ENCODE measurements around the gene CMIP.

Gene CMIP

GRCh38 chr16:81448154-81449131, 3.8 kb downstream of the CMIP start:
- no peak for DNase-seq

GRCh38 chr16:81449241-81449640, 4.6 kb downstream of the CMIP start:
- no peak for DNase-seq

GRCh38 chr16:81449899-81450608, 5.4 kb downstream of the CMIP start:
- no peak for DNase-seq

GRCh38 chr16:81450783-81451491, 6.3 kb downstream of the CMIP start:
- DNase-seq = no peak

- peak; percentile 19 to 31 for DNase-seq
Measured at GRCh38 chr16:81451753-81452680, 7.4 kb downstream of the CMIP start.

GRCh38 chr16:81453091-81453728, 8.6 kb downstream of the CMIP start:
- no peak for DNase-seq

GRCh38 chr16:81454044-81454443, 9.4 kb downstream of the CMIP start:
- DNase-seq = no peak

GRCh38 chr16:81455006-81455405, 10.4 kb downstream of the CMIP start:
- no peak for DNase-seq

GRCh38 chr16:81455720-81456494, 11.3 kb downstream of the CMIP start:
- DNase-seq = no peak

GRCh38 chr16:81456523-81457325, 12.1 kb downstream of the CMIP start:
- no peak for DNase-seq

GRCh38 chr16:81457326-81458133, 12.9 kb downstream of the CMIP start:
- DNase-seq = peak; percentile 26 to 28

GRCh38 chr16:81458149-81458669, 13.6 kb downstream of the CMIP start:
- no peak for DNase-seq

GRCh38 chr16:81458827-81459598, 14.4 kb downstream of the CMIP start:
- DNase-seq = no peak

GRCh38 chr16:81460075-81460474, 15.5 kb downstream of the CMIP start:
- no peak for DNase-seq

- no peak for DNase-seq
Measured at GRCh38 chr16:81461243-81461642, 16.6 kb downstream of the CMIP start.

- no peak for DNase-seq
Measured at GRCh38 chr16:81461766-81462165, 17.2 kb downstream of the CMIP start.

- DNase-seq = no peak
Measured at GRCh38 chr16:81462683-81463082, 18.1 kb downstream of the CMIP start.

- no peak for DNase-seq
Measured at GRCh38 chr16:81463296-81463890, 18.8 kb downstream of the CMIP start.
